Lung (tissue), 12 donors: Measurements from ENCODE around the gene BPIFB2. TPM values are rescaled to one million over a fixed set of nuclear protein-coding genes. Genes with fewer than 3 reads are reported as not detected.

Source experiments
- ATAC-seq: fragments of 200-7000 bp; cut with Tn5 transposase; one replicate; pipeline ENCODE4 v1.9.1; 2020; ENCODE audit warnings: moderate number of reproducible peaks; ENCODE audit not compliant: insufficient read depth, low FRiP score
- DNase-seq, 3 donors: peaks; one replicate each; pipeline ENCODE4 v3.0.0-alpha.2; 2013 to 2017
- H3K27ac ChIP-seq, 2 donors: one replicate each; pipeline ENCODE4 v1.5.1; 2013; ENCODE audit warnings: mild to moderate bottlenecking in 2 of 2, moderate library complexity in 2 of 2, control low read depth in 1 of 2, inconsistent platforms in 1 of 2, low read depth in 1 of 2, low read length in 1 of 2
- H3K27me3 ChIP-seq, 3 donors: one replicate each; pipeline ENCODE4 v1.5.1; 2013; ENCODE audit warnings: low read length in 2 of 3; ENCODE audit not compliant: control insufficient read depth in 3 of 3, insufficient read depth in 3 of 3
- H3K36me3 ChIP-seq, 4 donors: one replicate each; pipeline ENCODE4 v1.5.1; 2013; ENCODE audit warnings: low read length in 4 of 4, mild to moderate bottlenecking in 1 of 4, moderate library complexity in 1 of 4; ENCODE audit not compliant: control insufficient read depth in 4 of 4, insufficient read depth in 4 of 4
- H3K4me1 ChIP-seq, 5 donors: one replicate each; pipeline ENCODE4 v1.5.1; 2013; ENCODE audit warnings: low read length in 5 of 5, mild to moderate bottlenecking in 2 of 5, moderate library complexity in 1 of 5; ENCODE audit not compliant: control insufficient read depth in 5 of 5, insufficient read depth in 5 of 5
- H3K4me3 ChIP-seq: one replicate; pipeline ENCODE4 v1.5.1; 2013; ENCODE audit warnings: mild to moderate bottlenecking, control low read depth, moderate library complexity
- H3K9ac ChIP-seq, 2 donors: one replicate each; pipeline ENCODE4 v1.5.1; 2013; ENCODE audit warnings: low read length in 2 of 2, control low read depth in 1 of 2; ENCODE audit not compliant: insufficient read depth in 1 of 2
- H3K9me3 ChIP-seq, 4 donors: one replicate each; pipeline ENCODE4 v1.5.1; 2013; ENCODE audit warnings: low read length in 3 of 4, mild to moderate bottlenecking in 1 of 4, moderate library complexity in 1 of 4; ENCODE audit not compliant: control insufficient read depth in 4 of 4, insufficient read depth in 3 of 4
- CTCF ChIP-seq: IDR thresholded peaks from 2 replicates; pipeline ENCODE4 v1.5.1; 2012; ENCODE audit warnings: mild to moderate bottlenecking; ENCODE audit errors: control extremely low read depth, extremely low read depth
- WGBS, 2 donors: extraction: QIAGEN DNeasy Blood & Tissue Kit; methylation state at CpG; one replicate each; pipeline ENCODE4 v1.1.7; 2013; 5-methylcytosine and 5-hydroxymethylcytosine counted together
- polyA plus RNA-seq, 2 donors: library from polyadenylated mRNA; stranded (reverse); fragments of 200-250 nt; gene quantifications; one replicate each; pipeline ENCODE4 v1.2.1, GENCODE V29; 2013
- total RNA-seq, 2 donors: library from RNA; depleted of rRNA in 1 of 2; stranded (reverse); fragments of >200 nt in 1 of 2; gene quantifications; one replicate each; pipeline ENCODE4 v1.2.1, GENCODE V29; 2014 to 2021
- donor health status: control.
- donor health status: control.
- donor health status: Bipolar disorder and iron deficiency.
- donor health status: healthy.
- donor health status: DM: yes; HTN: yes; CAD: no.

BPIFB2 gene
- total and polyA plus RNA-seq, 4 donors: 0.41 to 3.0 (median 1.6) TPM

DNA sequence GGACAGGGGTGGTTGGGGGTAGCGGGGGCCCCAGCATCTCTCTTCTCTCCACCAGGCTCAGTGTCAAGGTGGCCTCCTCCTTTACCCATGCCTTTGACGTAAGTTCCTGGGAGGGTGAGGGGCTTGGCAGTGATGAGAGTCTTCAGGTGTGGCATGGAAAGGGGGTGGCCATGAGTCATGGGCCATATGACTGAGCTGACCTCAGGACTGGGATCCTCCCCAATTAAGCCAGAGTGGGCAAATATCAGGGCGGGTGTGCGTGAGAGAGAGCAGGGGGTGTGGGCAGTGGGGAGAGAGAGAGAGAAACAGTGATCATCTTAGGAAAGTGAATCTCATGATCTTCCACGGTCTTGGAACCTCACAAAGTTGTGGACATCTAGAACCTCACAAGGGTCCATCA, 63.7 kb downstream of the BPIFB2 start:
- Histone ChIP-seq H3K36me3 (no peaks in the 10 kb centered on the region), H3K9me3 (peaks cover 0 to 3% (median 0%) of the 10 kb centered on the region in 4 donors), H3K27ac (no peak overlapping the region), H3K27me3 (peaks cover 0 to 8% (median 0%) of the 10 kb centered on the region in 3 donors), H3K9ac (no peak overlapping the region), H3K4me1 (no peaks in the 10 kb centered on the region), H3K4me3 (no peak overlapping the region)
- TF ChIP-seq CTCF: no peak
- ATAC-seq: no peak
- DNase-seq: no peak
- 74 to 93% methylated on average over 5 of the region's 5 CpGs for WGBS, 2 donors

- no peak for ATAC-seq
- Histone ChIP-seq H3K27me3 (peaks cover 0 to 8% (median 0%) of the 10 kb centered on the region in 3 donors), H3K9ac (no peak overlapping the region), H3K36me3 (no peaks in the 10 kb centered on the region), H3K4me3 (no peak overlapping the region), H3K27ac (no peak overlapping the region), H3K9me3 (peaks cover 0 to 3% (median 0%) of the 10 kb centered on the region in 4 donors), H3K4me1 (no peaks in the 10 kb centered on the region)
- TF ChIP-seq CTCF: no peak
- WGBS, 2 donors: 87 to 95% methylated on average over 4 of the region's 4 CpGs
- no peak for DNase-seq
Measured at GRCh38 chr20:33072362-33072761, 64.9 kb downstream of the BPIFB2 start.

GRCh38 chr20:33072813-33073212, 65.3 kb downstream of the BPIFB2 start:
- H3K36me3 ChIP-seq: no peaks in the 10 kb centered on the region
- no peak overlapping the region for H3K9ac ChIP-seq
- H3K4me1 ChIP-seq: no peaks in the 10 kb centered on the region
- H3K27me3 ChIP-seq: peaks cover 0 to 8% (median 0%) of the 10 kb centered on the region in 3 donors
- DNase-seq: no peak
- H3K27ac ChIP-seq: no peak overlapping the region
- H3K9me3 ChIP-seq: peaks cover 0 to 3% (median 0%) of the 10 kb centered on the region in 4 donors
- ATAC-seq: no peak
- no peak for TF ChIP-seq CTCF
- WGBS, 2 donors: 74 to 94% methylated on average over 2 of the region's 2 CpGs
- no peak overlapping the region for H3K4me3 ChIP-seq

Other genes starting within 250 kb of the BPIFB2 start
- 1 to 10 TPM; 1.0 to 3.1 TPM for gene DNMT3B, start 245.3 kb upstream of the BPIFB2 start, total RNA-seq
- under 1 TPM; 0.31 to 0.79 TPM for gene DNMT3B, start 245.3 kb upstream of the BPIFB2 start, polyA plus RNA-seq
- 10 to 100 TPM; 78.5 to 90.6 TPM for gene MAPRE1, start 187.8 kb upstream of the BPIFB2 start, total RNA-seq
- 10 to 100 TPM; 26.7 to 77.3 TPM for gene MAPRE1, start 187.8 kb upstream of the BPIFB2 start, polyA plus RNA-seq
- under 1 TPM; 0.57 to 0.83 TPM for gene EFCAB8, start 148.8 kb upstream of the BPIFB2 start, total RNA-seq
- gene EFCAB8, start 148.8 kb upstream of the BPIFB2 start, polyA plus RNA-seq: under 1 TPM; 0.08 to 0.35 TPM
- gene SUN5, start 3.3 kb upstream of the BPIFB2 start, total RNA-seq: not detected
- gene SUN5, start 3.3 kb upstream of the BPIFB2 start, polyA plus RNA-seq: not detected
- not detected for gene BPIFB6, start 23.9 kb downstream of the BPIFB2 start, total RNA-seq
- gene BPIFB6, start 23.9 kb downstream of the BPIFB2 start, polyA plus RNA-seq: not detected
- gene BPIFB3, start 46.2 kb downstream of the BPIFB2 start, total RNA-seq: not detected
- not detected for gene BPIFB3, start 46.2 kb downstream of the BPIFB2 start, polyA plus RNA-seq
- gene BPIFB4, start 71.9 kb downstream of the BPIFB2 start, total RNA-seq: not detected
- under 1 TPM in 1 of 2 donors, not detected in 1; 0.25 TPM for gene BPIFB4, start 71.9 kb downstream of the BPIFB2 start, polyA plus RNA-seq
- gene BPIFA2, start 160.5 kb downstream of the BPIFB2 start, total RNA-seq: under 1 TPM in 1 of 2 donors, not detected in 1; 0.40 TPM
- 1 to 10 TPM; 1.2 to 3.1 TPM for gene BPIFA2, start 160.5 kb downstream of the BPIFB2 start, polyA plus RNA-seq
- gene BPIFA3, start 209.6 kb downstream of the BPIFB2 start, total RNA-seq: not detected
- gene BPIFA3, start 209.6 kb downstream of the BPIFB2 start, polyA plus RNA-seq: not detected
- gene BPIFA1, start 228.3 kb downstream of the BPIFB2 start, total RNA-seq: 10 to 100 TPM in 1 of 2 donors, under 1 TPM in 1; 0.48 to 59.6 TPM
- gene BPIFA1, start 228.3 kb downstream of the BPIFB2 start, polyA plus RNA-seq: 100 to 1,000 TPM in 1 of 2 donors, 10 to 100 TPM in 1; 13.2 to 153 TPM